CD4-positive, alpha-beta T cell (primary cell): ENCODE results near the gene NR1I3. TPM values are rescaled to one million over a fixed set of nuclear protein-coding genes. Genes with fewer than 3 reads are reported as not detected.

Source experiments
- ATAC-seq: fragments of 200-7000 bp; cut with Tn5 transposase; one replicate; pipeline ENCODE4 v1.10.0; 2022; ENCODE audit warnings: mild to moderate bottlenecking; ENCODE audit not compliant: poor library complexity
- CTCF ChIA-PET: fragments of 350-600 bp; sonication (Branson Sonifier 250); formaldehyde crosslinking; loops from one replicate; lab custom pipeline; 2021; ENCODE audit warnings: antibody characterized with exemption, inconsistent platforms; lab: Charles Lee
- POLR2A ChIA-PET: fragments of 350-600 bp; sonication (Branson Sonifier 250); formaldehyde crosslinking; loops from one replicate; lab custom pipeline; 2021; ENCODE audit warnings: antibody characterized with exemption, inconsistent platforms; lab: Charles Lee
- DNase-seq, 14 experiments: peaks; one replicate each; pipeline ENCODE4 v3.0.0-alpha.2; 2013 to 2020; ENCODE audit warnings: mixed read lengths in 2 of 14
- H3K27ac ChIP-seq, 2 donors: one replicate each; pipeline versions ENCODE4 v1.5.1 to v1.7.0; 2013; ENCODE audit warnings: low read length in 2 of 2, low read depth in 1 of 2, mild to moderate bottlenecking in 1 of 2
- H3K27me3 ChIP-seq, 2 experiments: 1 replicate in 1 of 2; 2 replicates in 1 of 2; pipeline versions ENCODE4 v1.6.1 to v1.7.0; 2013; ENCODE audit warnings: low read length in 2 of 2, control low read depth in 1 of 2, mild to moderate bottlenecking in 1 of 2, moderate library complexity in 1 of 2; ENCODE audit not compliant: insufficient read depth in 2 of 2, control insufficient read depth in 1 of 2
- H3K36me3 ChIP-seq: one replicate; pipeline ENCODE4 v1.6.1; 2013; ENCODE audit warnings: low read length, control low read depth; ENCODE audit not compliant: insufficient read depth
- H3K4me1 ChIP-seq: one replicate; pipeline ENCODE4 v1.6.1; 2013; ENCODE audit warnings: low read length, control low read depth; ENCODE audit not compliant: insufficient read depth
- H3K4me3 ChIP-seq: one replicate; pipeline ENCODE4 v1.5.1; 2013; ENCODE audit warnings: mild to moderate bottlenecking, low read length, moderate library complexity
- H3K9me3 ChIP-seq, 2 experiments: 1 replicate in 1 of 2; 2 replicates in 1 of 2; pipeline versions ENCODE4 v1.6.1 to v1.7.0; 2013; ENCODE audit warnings: low read length in 2 of 2, mild to moderate bottlenecking in 2 of 2, control low read depth in 1 of 2, moderate library complexity in 1 of 2; ENCODE audit not compliant: control insufficient read depth in 1 of 2, insufficient read depth in 1 of 2
- H3K27ac Mint-ChIP-seq: one replicate; pipeline ENCODE4 v1.8.0; 2020; ENCODE audit warnings: mixed read lengths
- H3K27me3 Mint-ChIP-seq: one replicate; pipeline ENCODE4 v1.8.0; 2021; ENCODE audit warnings: mixed read lengths
- H3K36me3 Mint-ChIP-seq: one replicate; pipeline ENCODE4 v1.8.0; 2021; ENCODE audit warnings: low read depth, mixed read lengths
- H3K4me1 Mint-ChIP-seq: one replicate; pipeline ENCODE4 v1.8.0; 2021; ENCODE audit warnings: low read depth, mixed read lengths
- H3K4me3 Mint-ChIP-seq: one replicate; pipeline ENCODE4 v1.8.0; 2020; ENCODE audit warnings: mild to moderate bottlenecking, mixed read lengths
- H3K9me3 Mint-ChIP-seq: one replicate; pipeline ENCODE4 v1.8.0; 2020; ENCODE audit warnings: mixed read lengths
- intact Hi-C, 2 experiments: fragments of 100-400 bp; cut with DNase I in 1 of 2; cut with micrococcal nuclease in 1 of 2; formaldehyde crosslinking; loops; one replicate each; pipeline versions ENCODE4 v1.15.1 to v1.9.0; 2023 to 2025; cut with DNase I, micrococcal nuclease
- total RNA-seq, 174 experiments: library from RNA in 2 of 174; stranded (reverse) in 2 of 174; gene quantifications; one replicate each; pipeline ENCODE4 v1.2.3 and lab custom pipeline; 2021 to 2026
- TF ChIP-seq, protein P1 (sequence below): fragments of 200-600 bp; IDR thresholded peaks from one replicate; pipeline ENCODE4 v1.8.0; 2022; ENCODE audit warnings: antibody characterized with exemption, mild to moderate bottlenecking

Gene NR1I3
- total RNA-seq, 2 experiments from 2014 or later = not detected

DNA sequence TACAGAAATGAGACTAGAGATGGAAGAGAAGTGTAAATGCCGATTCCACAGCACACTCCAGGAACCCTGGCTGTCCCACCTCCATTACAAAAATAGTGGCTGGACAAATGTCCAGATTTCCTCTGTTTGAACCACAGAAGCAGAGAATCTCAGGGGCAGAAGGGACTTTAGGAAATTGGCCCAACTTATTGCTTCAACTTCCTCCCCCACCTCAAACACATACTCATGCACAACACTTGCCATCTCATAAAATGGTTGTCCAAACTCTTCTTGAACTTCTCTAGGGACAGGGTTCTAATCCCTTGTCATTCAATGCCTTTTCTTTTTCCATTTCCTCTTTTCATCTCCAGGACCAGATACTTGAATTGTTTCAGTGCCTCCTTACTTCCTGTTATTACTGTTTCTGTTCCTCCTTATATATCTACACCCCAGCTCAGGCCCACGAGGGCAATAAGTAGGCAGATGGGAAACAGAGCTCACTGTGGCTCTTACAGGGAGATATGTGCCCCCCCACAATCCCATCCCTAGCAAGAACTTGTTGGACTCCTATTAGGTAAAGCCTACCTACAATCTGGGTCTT, 52.2 kb downstream of the NR1I3 start:
- intact Hi-C loops = loop anchor here in 1 of 2 experiments (1.0 to 2.0 kb wide), 2 partner anchors 16 to 19 kb away; partner anchors contain the start of genes NDUFS2 and PPOX

GRCh38 chr1:161185282-161185682, 52.7 kb downstream of the NR1I3 start:
- Histone ChIP-seq H3K4me3 (peak overlapping the region; percentile 41), H3K27ac (peak overlapping the region; percentile 61 to 77), H3K9me3 (no peaks in the 10 kb centered on the region), H3K36me3 (no peaks in the 10 kb centered on the region), H3K4me1 (peaks cover 90% of the 10 kb centered on the region), H3K27me3 (no peaks in the 10 kb centered on the region)
- no peaks in the 10 kb centered on the region for H3K9me3 Mint-ChIP-seq
- peaks cover 74% of the 10 kb centered on the region for H3K4me1 Mint-ChIP-seq
- POLR2A ChIA-PET = interaction anchor here (0.9 to 6.0 kb wide), 9 partner anchors 8 to 205 kb away, joined by 3 to 59 read pairs (median 5); partner anchors contain the start of genes B4GALT3, NDUFS2, PPOX and TOMM40L
- DNase-seq (peak; percentile 59 to 96 (median 74)), ATAC-seq (peak; percentile 78)
- peak overlapping the region; percentile 97 for H3K27ac Mint-ChIP-seq
- TF ChIP-seq, protein P1, sequence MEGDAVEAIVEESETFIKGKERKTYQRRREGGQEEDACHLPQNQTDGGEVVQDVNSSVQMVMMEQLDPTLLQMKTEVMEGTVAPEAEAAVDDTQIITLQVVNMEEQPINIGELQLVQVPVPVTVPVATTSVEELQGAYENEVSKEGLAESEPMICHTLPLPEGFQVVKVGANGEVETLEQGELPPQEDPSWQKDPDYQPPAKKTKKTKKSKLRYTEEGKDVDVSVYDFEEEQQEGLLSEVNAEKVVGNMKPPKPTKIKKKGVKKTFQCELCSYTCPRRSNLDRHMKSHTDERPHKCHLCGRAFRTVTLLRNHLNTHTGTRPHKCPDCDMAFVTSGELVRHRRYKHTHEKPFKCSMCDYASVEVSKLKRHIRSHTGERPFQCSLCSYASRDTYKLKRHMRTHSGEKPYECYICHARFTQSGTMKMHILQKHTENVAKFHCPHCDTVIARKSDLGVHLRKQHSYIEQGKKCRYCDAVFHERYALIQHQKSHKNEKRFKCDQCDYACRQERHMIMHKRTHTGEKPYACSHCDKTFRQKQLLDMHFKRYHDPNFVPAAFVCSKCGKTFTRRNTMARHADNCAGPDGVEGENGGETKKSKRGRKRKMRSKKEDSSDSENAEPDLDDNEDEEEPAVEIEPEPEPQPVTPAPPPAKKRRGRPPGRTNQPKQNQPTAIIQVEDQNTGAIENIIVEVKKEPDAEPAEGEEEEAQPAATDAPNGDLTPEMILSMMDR = no peak
- intact Hi-C loops = loop anchor here in 1 of 2 experiments (1.0 to 2.0 kb wide), 2 partner anchors 17 to 18 kb away; partner anchors contain the start of genes NDUFS2 and PPOX
- no peaks in the 10 kb centered on the region for H3K36me3 Mint-ChIP-seq
- H3K4me3 Mint-ChIP-seq = peak overlapping the region; percentile 80
- CTCF ChIA-PET = interaction anchor here (1.2 kb wide), 1 partner anchor 19 kb away, joined by 3 read pairs; the partner anchor contains the start of gene PPOX
- H3K27me3 Mint-ChIP-seq = no peaks in the 10 kb centered on the region

More for the DNA sequence above, 52.2 kb downstream of the NR1I3 start:
- H3K36me3 Mint-ChIP-seq = no peaks in the 10 kb centered on the region
- H3K36me3 ChIP-seq = no peaks in the 10 kb centered on the region
- H3K4me1 Mint-ChIP-seq = peaks cover 74% of the 10 kb centered on the region
- H3K4me3 ChIP-seq = peak overlapping the region; percentile 13
- ChIA-PET POLR2A (interaction anchor here (0.6 to 6.0 kb wide), 12 partner anchors 9 to 204 kb away, joined by 3 to 59 read pairs (median 4); partner anchors contain the start of genes ARHGAP30, B4GALT3, NDUFS2 and PPOX), CTCF (interaction anchor here (1.0 to 1.3 kb wide), 3 partner anchors 17 to 40 kb away, joined by 3 read pairs; partner anchors contain the start of genes PPOX and TOMM40L)
- no peaks in the 10 kb centered on the region for H3K9me3 ChIP-seq
- H3K4me1 ChIP-seq = peaks cover 89% of the 10 kb centered on the region
- H3K9me3 Mint-ChIP-seq = no peaks in the 10 kb centered on the region
- H3K27me3 Mint-ChIP-seq = no peaks in the 10 kb centered on the region
- H3K27ac Mint-ChIP-seq = peak overlapping the region; percentile 97
- peak in 4 of 14 experiments; percentile 28 to 53 (median 50) for DNase-seq
- ATAC-seq = no peak
- H3K27me3 ChIP-seq = no peaks in the 10 kb centered on the region
- H3K27ac ChIP-seq = peak overlapping the region; percentile 61 to 77
- TF ChIP-seq, protein P1 = no peak
- H3K4me3 Mint-ChIP-seq = peak overlapping the region; percentile 80

GRCh38 chr1:161182214-161182613, 55.8 kb downstream of the NR1I3 start:
- peak overlapping the region; percentile 97 for H3K27ac Mint-ChIP-seq
- Histone ChIP-seq H3K27me3 (no peaks in the 10 kb centered on the region), H3K9me3 (no peaks in the 10 kb centered on the region), H3K27ac (peak overlapping the region; percentile 74 to 78), H3K4me1 (peaks cover 83% of the 10 kb centered on the region), H3K36me3 (no peaks in the 10 kb centered on the region), H3K4me3 (peak overlapping the region; percentile 8)
- H3K36me3 Mint-ChIP-seq = peaks cover 3% of the 10 kb centered on the region
- H3K4me3 Mint-ChIP-seq = peak overlapping the region; percentile 72
- ChIA-PET POLR2A (interaction anchor here (0.6 to 5.2 kb wide), 24 partner anchors 9 to 213 kb away, joined by 3 to 67 read pairs (median 5); partner anchors contain the start of genes ADAMTS4, ARHGAP30, NDUFS2 and NIT1), CTCF (interaction anchor here (0.8 to 3.3 kb wide), 6 partner anchors 9 to 109 kb away, joined by 3 to 18 read pairs (median 10); partner anchors contain the start of genes NDUFS2, PPOX and TOMM40L)
- intact Hi-C loops = no loop called here
- ATAC-seq (peak; percentile 49), DNase-seq (peak in 13 of 14 experiments; percentile 36 to 90 (median 54))
- TF ChIP-seq, protein P1 = no peak
- H3K9me3 Mint-ChIP-seq = no peaks in the 10 kb centered on the region
- H3K4me1 Mint-ChIP-seq = peaks cover 77% of the 10 kb centered on the region
- no peaks in the 10 kb centered on the region for H3K27me3 Mint-ChIP-seq
